IMR-90 (cell line): ENCODE measurements around the gene SLC22A7. TPM values are rescaled to one million over a fixed set of nuclear protein-coding genes. Genes with fewer than 3 reads are reported as not detected.

Experiments used
- ATAC-seq: fragments of 200-7000 bp; cut with Tn5 transposase; 2 replicates; pipeline ENCODE4 v1.9.1; 2020; ENCODE audit warnings: low read depth, mild to moderate bottlenecking, moderate library complexity
- BruUV-seq: library from RNA; stranded (reverse); fragments of 400-500 nt; replicated peaks from 2 replicates; lab custom pipeline; 2021; lab: Mats Ljungman, UMichigan
- CTCF ChIA-PET: fragments of 300-600 bp; formaldehyde crosslinking; extraction: SDS; loops from one replicate; lab custom pipeline; 2021; ENCODE audit warnings: antibody characterized with exemption; lab: Yijun Ruan, JAX
- POLR2A ChIA-PET: fragments of 300-600 bp; sonication (Branson Sonifier 250); formaldehyde crosslinking; loops from one replicate; lab custom pipeline; 2022; ENCODE audit warnings: antibody characterized with exemption; ENCODE audit not compliant: unreplicated experiment; lab: Charles Lee
- DNase-seq: peaks from one replicate; pipeline ENCODE4 v3.0.0; 2013
- H2AFZ ChIP-seq: replicated peaks from 2 replicates; pipeline ENCODE3; 2013; ENCODE audit warnings: low read length, mild to moderate bottlenecking; ENCODE audit not compliant: poor library complexity
- H2AK5ac ChIP-seq: 2 replicates; pipeline ENCODE4 v1.6.1; 2013; ENCODE audit warnings: low read depth, low read length, inconsistent platforms
- H2AK9ac ChIP-seq: replicated peaks from 2 replicates; pipeline ENCODE3; 2013; ENCODE audit warnings: mild to moderate bottlenecking, low read depth, low read length, moderate library complexity; ENCODE audit not compliant: poor library complexity
- H2BK120ac ChIP-seq: 2 replicates; pipeline ENCODE4 v1.6.1; 2013; ENCODE audit warnings: low read depth, low read length, inconsistent platforms
- H2BK15ac ChIP-seq: 3 replicates; pipeline ENCODE4 v1.6.1; 2013; ENCODE audit warnings: low read depth, low read length, inconsistent platforms
- H2BK20ac ChIP-seq: 2 replicates; pipeline ENCODE4 v1.6.1; 2013; ENCODE audit warnings: low read depth, mild to moderate bottlenecking, inconsistent platforms, low read length, moderate library complexity
- H2BK5ac ChIP-seq: 2 replicates; pipeline ENCODE4 v1.6.1; 2013; ENCODE audit warnings: mild to moderate bottlenecking, low read depth, low read length, inconsistent platforms; ENCODE audit not compliant: poor library complexity, severe bottlenecking
- H3K14ac ChIP-seq: replicated peaks from 2 replicates; pipeline ENCODE4 v1.6.1; 2013; ENCODE audit warnings: low read depth, low read length, inconsistent platforms
- H3K18ac ChIP-seq: 2 replicates; pipeline ENCODE4 v1.6.1; 2013; ENCODE audit warnings: low read depth, low read length, control low read depth
- H3K23ac ChIP-seq: 2 replicates; pipeline ENCODE4 v1.6.1; 2013; ENCODE audit warnings: low read depth, low read length, inconsistent platforms
- H3K27ac ChIP-seq: 2 replicates; pipeline ENCODE4 v1.5.1; 2013; ENCODE audit warnings: mild to moderate bottlenecking, control low read depth, low read length; ENCODE audit not compliant: insufficient read depth
- H3K27me3 ChIP-seq: 2 replicates; pipeline ENCODE4 v1.6.1; 2013; ENCODE audit warnings: low read length; ENCODE audit not compliant: control insufficient read depth, insufficient read depth
- H3K36me3 ChIP-seq: 2 replicates; pipeline ENCODE4 v1.6.1; 2013; ENCODE audit warnings: low read length, mixed read lengths; ENCODE audit not compliant: control insufficient read depth, insufficient read depth
- H3K4ac ChIP-seq: 2 replicates; pipeline ENCODE4 v1.6.1; 2013; ENCODE audit warnings: low read depth, low read length, inconsistent platforms
- H3K4me1 ChIP-seq: 2 replicates; pipeline ENCODE4 v1.6.1; 2013; ENCODE audit warnings: low read length, mixed read lengths; ENCODE audit not compliant: control insufficient read depth, insufficient read depth
- H3K4me2 ChIP-seq: 2 replicates; pipeline ENCODE4 v1.6.1; 2013; ENCODE audit warnings: low read depth, mild to moderate bottlenecking, control low read depth, low read length, moderate library complexity
- H3K4me3 ChIP-seq: 2 replicates; pipeline ENCODE4 v1.5.1; 2013; ENCODE audit warnings: low read depth, mild to moderate bottlenecking, control low read depth, low read length, moderate library complexity; ENCODE audit not compliant: insufficient read depth
- H3K56ac ChIP-seq: 2 replicates; pipeline ENCODE4 v1.6.1; 2013; ENCODE audit warnings: low read length, inconsistent platforms; ENCODE audit not compliant: insufficient read depth; ENCODE audit errors: extremely low read depth
- H3K79me1 ChIP-seq, 2 experiments: 2 replicates each; pipeline ENCODE4 v1.6.1; 2013; ENCODE audit warnings: low read length in 2 of 2, inconsistent platforms in 1 of 2, low read depth in 1 of 2
- H3K9ac ChIP-seq: 2 replicates; pipeline ENCODE4 v1.6.1; 2013; ENCODE audit warnings: low read depth, low read length, control low read depth
- H3K9me1 ChIP-seq: 2 replicates; pipeline ENCODE4 v1.6.1; 2013; ENCODE audit warnings: low read length, inconsistent platforms; ENCODE audit not compliant: insufficient read depth
- H3K9me3 ChIP-seq: 2 replicates; pipeline ENCODE4 v1.6.1; 2013; ENCODE audit warnings: low read length; ENCODE audit not compliant: control insufficient read depth, insufficient read depth
- H4K20me1 ChIP-seq: 2 replicates; pipeline ENCODE4 v1.6.1; 2013; ENCODE audit warnings: low read length, inconsistent platforms; ENCODE audit not compliant: insufficient read depth
- H4K5ac ChIP-seq: 2 replicates; pipeline ENCODE4 v1.6.1; 2013; ENCODE audit warnings: mild to moderate bottlenecking, low read depth, low read length, control low read depth
- H4K8ac ChIP-seq, 2 experiments: 2 replicates each; pipeline ENCODE4 v1.6.1; 2013; ENCODE audit warnings: low read depth in 2 of 2, low read length in 2 of 2, control low read depth in 1 of 2, inconsistent platforms in 1 of 2
- H4K91ac ChIP-seq: 2 replicates; pipeline ENCODE4 v1.6.1; 2013; ENCODE audit warnings: low read depth, low read length, inconsistent platforms; ENCODE audit not compliant: insufficient read depth
- BHLHE40 ChIP-seq: fragments of 150-350 bp; IDR thresholded peaks from 2 replicates; pipeline ENCODE4 v1.6.1; 2016; ENCODE audit warnings: mild to moderate bottlenecking, low read depth, low read length
- CEBPB ChIP-seq: IDR thresholded peaks from 2 replicates; pipeline ENCODE4 v1.6.1; 2012; ENCODE audit warnings: low read depth, low read length, improper control_type of control experiment
- CHD1 ChIP-seq: IDR thresholded peaks from 2 replicates; pipeline ENCODE4 v1.6.1; 2012; ENCODE audit warnings: low read depth, low read length, improper control_type of control experiment
- FOS ChIP-seq: fragments of 150-350 bp; IDR thresholded peaks from 2 replicates; pipeline ENCODE4 v1.6.1; 2016; ENCODE audit warnings: low read depth, low read length
- MAFK ChIP-seq: IDR thresholded peaks from 2 replicates; pipeline ENCODE4 v1.6.1; 2012; ENCODE audit warnings: low read depth, low read length, improper control_type of control experiment
- MAZ ChIP-seq: IDR thresholded peaks from 2 replicates; pipeline ENCODE4 v1.6.1; 2012; ENCODE audit warnings: low read depth, mild to moderate bottlenecking, low read length, improper control_type of control experiment, moderate library complexity, borderline replicate concordance
- MXI1 ChIP-seq: IDR thresholded peaks from 2 replicates; pipeline ENCODE4 v1.6.1; 2012; ENCODE audit warnings: low read depth, mild to moderate bottlenecking, low read length, moderate library complexity, borderline replicate concordance
- NFE2L2 ChIP-seq: fragments of 150-350 bp; IDR thresholded peaks from 2 replicates; pipeline ENCODE4 v1.6.1; 2016; ENCODE audit warnings: low read depth, mild to moderate bottlenecking, low read length
- POLR2A ChIP-seq: IDR thresholded peaks from 2 replicates; pipeline ENCODE4 v1.6.1; 2012; ENCODE audit warnings: mild to moderate bottlenecking, low read depth, low read length
- RAD21 ChIP-seq: IDR thresholded peaks from 2 replicates; pipeline ENCODE4 v1.6.1; 2012; ENCODE audit warnings: low read length, improper control_type of control experiment
- RCOR1 ChIP-seq: IDR thresholded peaks from 2 replicates; pipeline ENCODE4 v1.6.1; 2012; ENCODE audit warnings: mild to moderate bottlenecking, low read length, improper control_type of control experiment; ENCODE audit not compliant: insufficient replicate concordance
- RFX5 ChIP-seq: IDR thresholded peaks from 2 replicates; pipeline ENCODE4 v1.8.0; 2012; ENCODE audit warnings: low read depth, mild to moderate bottlenecking, low read length, moderate library complexity
- SMC3 ChIP-seq: fragments of 150-350 bp; IDR thresholded peaks from 2 replicates; pipeline ENCODE4 v1.6.1; 2016; ENCODE audit warnings: low read depth, mild to moderate bottlenecking, antibody characterized with exemption, low read length, moderate library complexity
- WGBS, 2 experiments: methylation state at CpG; one replicate each; pipeline versions ENCODE4 v1.1.5 to v1.1.7; 2013; ENCODE audit warnings: missing lambda C conversion rate in 2 of 2; ENCODE audit not compliant: insufficient read length in 1 of 2; ENCODE audit errors: extremely low coverage in 2 of 2; 5-methylcytosine and 5-hydroxymethylcytosine counted together
- dilution Hi-C: fragments of 300-500 bp; cut with HindIII; formaldehyde crosslinking; loops from one replicate; pipeline ENCODE4 v1.14.3; 2018; ENCODE audit warnings: low sequenced_read_pairs; ENCODE audit not compliant: unreplicated experiment
- in situ Hi-C: fragments of 300-500 bp; cut with MboI; formaldehyde crosslinking; loops from 3 replicates; pipeline ENCODE4 v1.14.3; 2019; ENCODE audit warnings: low sequenced_read_pairs, inconsistent platforms, mixed read lengths
- intact Hi-C: fragments of 100-400 bp; cut with micrococcal nuclease; formaldehyde crosslinking; loops from 2 replicates; pipeline ENCODE4 v1.10.0; 2022
- polyA plus RNA-seq, 3 experiments: library from polyadenylated mRNA; depleted of rRNA; stranded (reverse); fragments of >200 nt; gene quantifications; 2 replicates each; pipeline ENCODE4 v1.2.3, GENCODE V29; 2012; ENCODE audit warnings: low replicate concordance in 1 of 3
- total RNA-seq: library from RNA; depleted of rRNA; stranded (reverse); fragments of >200 nt; gene quantifications from 2 replicates; pipeline ENCODE4 v1.2.3, GENCODE V29; 2012
- TF ChIP-seq, protein P1 (sequence below): fragments of 150-350 bp; IDR thresholded peaks from 2 replicates; pipeline ENCODE4 v1.6.1; 2016; ENCODE audit warnings: low read depth, mild to moderate bottlenecking, low read length, moderate library complexity, borderline replicate concordance
- TF ChIP-seq, protein P2 (sequence below): conservative IDR thresholded peaks from 2 replicates; pipeline ENCODE4 v1.5.1; 2012; ENCODE audit warnings: mild to moderate bottlenecking, low read depth, low read length, improper control_type of control experiment

Gene SLC22A7
- total and polyA plus RNA-seq, 2 of the 4 experiments (the other 2 are of a cell fraction), result not detected

DNA sequence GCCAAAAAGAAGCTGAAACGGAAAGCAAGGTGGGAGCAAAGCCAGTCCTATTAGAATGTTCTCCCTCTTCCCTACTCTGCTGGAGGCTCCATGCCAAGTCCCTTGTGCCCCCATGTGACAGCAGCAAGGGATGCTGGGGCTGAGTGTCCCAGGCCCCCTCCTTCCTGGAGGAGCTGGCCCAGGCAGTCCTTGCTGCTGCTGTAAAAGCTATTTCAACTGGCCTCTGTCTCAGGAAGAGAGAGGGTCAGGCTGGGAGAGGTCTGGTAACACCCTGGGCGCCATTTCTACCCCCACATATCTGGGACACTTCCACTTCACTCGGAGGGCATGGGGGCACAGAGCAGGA, 29.7 kb upstream of the SLC22A7 start:
- H2AK5ac ChIP-seq, result no peak overlapping the region
- peaks cover 60% of the 10 kb centered on the region for H3K27me3 ChIP-seq
- no CpG with 5 or more reads among the region's 3 CpGs for WGBS, 2 experiments
- H3K9ac ChIP-seq, result no peak overlapping the region
- H3K56ac ChIP-seq, result no peak overlapping the region
- no peaks in the 10 kb centered on the region; the same call in 1 of the 2 replicates for H4K20me1 ChIP-seq
- no peak overlapping the region for H3K18ac ChIP-seq
- H3K4me2 ChIP-seq, result no peak overlapping the region
- no peaks in the 10 kb centered on the region for H3K9me3 ChIP-seq
- no peak for ATAC-seq
- no peak overlapping the region for H4K91ac ChIP-seq
- in situ Hi-C loops, result no loop called here
- H2BK120ac ChIP-seq, result no peak overlapping the region
- no peak overlapping the region for H2BK5ac ChIP-seq
- H2BK20ac ChIP-seq, result no peak overlapping the region
- H3K27ac ChIP-seq, result no peak overlapping the region
- H3K4me1 ChIP-seq, result peaks cover 2% of the 10 kb centered on the region; the same call in 1 of the 2 replicates
- H3K36me3 ChIP-seq, result no peaks in the 10 kb centered on the region
- no peak overlapping the region for H3K14ac ChIP-seq
- H3K79me1 ChIP-seq, result no peaks in the 10 kb centered on the region
- peak overlapping the region; percentile 5 for H2AK9ac ChIP-seq
- TF ChIP-seq CEBPB (no peak), BHLHE40 (no peak), CHD1 (no peak), MXI1 (no peak), RAD21 (no peak), MAZ (no peak), NFE2L2 (no peak), RCOR1 (no peak), POLR2A (no peak), MAFK (no peak), RFX5 (no peak), FOS (no peak), SMC3 (no peak)
- TF ChIP-seq, protein P1, sequence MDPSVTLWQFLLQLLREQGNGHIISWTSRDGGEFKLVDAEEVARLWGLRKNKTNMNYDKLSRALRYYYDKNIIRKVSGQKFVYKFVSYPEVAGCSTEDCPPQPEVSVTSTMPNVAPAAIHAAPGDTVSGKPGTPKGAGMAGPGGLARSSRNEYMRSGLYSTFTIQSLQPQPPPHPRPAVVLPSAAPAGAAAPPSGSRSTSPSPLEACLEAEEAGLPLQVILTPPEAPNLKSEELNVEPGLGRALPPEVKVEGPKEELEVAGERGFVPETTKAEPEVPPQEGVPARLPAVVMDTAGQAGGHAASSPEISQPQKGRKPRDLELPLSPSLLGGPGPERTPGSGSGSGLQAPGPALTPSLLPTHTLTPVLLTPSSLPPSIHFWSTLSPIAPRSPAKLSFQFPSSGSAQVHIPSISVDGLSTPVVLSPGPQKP, result no peak
- TF ChIP-seq, protein P2, sequence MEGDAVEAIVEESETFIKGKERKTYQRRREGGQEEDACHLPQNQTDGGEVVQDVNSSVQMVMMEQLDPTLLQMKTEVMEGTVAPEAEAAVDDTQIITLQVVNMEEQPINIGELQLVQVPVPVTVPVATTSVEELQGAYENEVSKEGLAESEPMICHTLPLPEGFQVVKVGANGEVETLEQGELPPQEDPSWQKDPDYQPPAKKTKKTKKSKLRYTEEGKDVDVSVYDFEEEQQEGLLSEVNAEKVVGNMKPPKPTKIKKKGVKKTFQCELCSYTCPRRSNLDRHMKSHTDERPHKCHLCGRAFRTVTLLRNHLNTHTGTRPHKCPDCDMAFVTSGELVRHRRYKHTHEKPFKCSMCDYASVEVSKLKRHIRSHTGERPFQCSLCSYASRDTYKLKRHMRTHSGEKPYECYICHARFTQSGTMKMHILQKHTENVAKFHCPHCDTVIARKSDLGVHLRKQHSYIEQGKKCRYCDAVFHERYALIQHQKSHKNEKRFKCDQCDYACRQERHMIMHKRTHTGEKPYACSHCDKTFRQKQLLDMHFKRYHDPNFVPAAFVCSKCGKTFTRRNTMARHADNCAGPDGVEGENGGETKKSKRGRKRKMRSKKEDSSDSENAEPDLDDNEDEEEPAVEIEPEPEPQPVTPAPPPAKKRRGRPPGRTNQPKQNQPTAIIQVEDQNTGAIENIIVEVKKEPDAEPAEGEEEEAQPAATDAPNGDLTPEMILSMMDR, result no peak
- H3K23ac ChIP-seq, result no peak overlapping the region
- ChIA-PET POLR2A (no interaction called here), CTCF (interaction anchor here (1.0 kb wide), 1 partner anchor 66 kb away, joined by 3 read pairs; no protein-coding TSS in a partner anchor)
- DNase-seq, result no peak
- BruUV-seq, result no TSS peak
- no peak overlapping the region for H4K5ac ChIP-seq
- peaks cover 8% of the 10 kb centered on the region for H3K9me1 ChIP-seq
- no peak overlapping the region for H2BK15ac ChIP-seq
- H2AFZ ChIP-seq, result peak overlapping the region; percentile 8
- H4K8ac ChIP-seq, result no peak overlapping the region
- H3K4ac ChIP-seq, result no peak overlapping the region
- intact Hi-C loops, result no loop called here
- dilution Hi-C loops, result no loop called here
- H3K4me3 ChIP-seq, result no peak overlapping the region
